GM12874 (cell line): ENCODE results near the gene TBC1D14.

ENCODE experiments used
- TF ChIP-seq, protein P1 (sequence below): IDR thresholded peaks from 2 replicates; pipeline ENCODE4 v1.5.1; 2011; ENCODE audit warnings: low read depth, mild to moderate bottlenecking, control low read depth, low read length, moderate library complexity; ENCODE audit not compliant: insufficient read depth

The TBC1D14 gene

DNA sequence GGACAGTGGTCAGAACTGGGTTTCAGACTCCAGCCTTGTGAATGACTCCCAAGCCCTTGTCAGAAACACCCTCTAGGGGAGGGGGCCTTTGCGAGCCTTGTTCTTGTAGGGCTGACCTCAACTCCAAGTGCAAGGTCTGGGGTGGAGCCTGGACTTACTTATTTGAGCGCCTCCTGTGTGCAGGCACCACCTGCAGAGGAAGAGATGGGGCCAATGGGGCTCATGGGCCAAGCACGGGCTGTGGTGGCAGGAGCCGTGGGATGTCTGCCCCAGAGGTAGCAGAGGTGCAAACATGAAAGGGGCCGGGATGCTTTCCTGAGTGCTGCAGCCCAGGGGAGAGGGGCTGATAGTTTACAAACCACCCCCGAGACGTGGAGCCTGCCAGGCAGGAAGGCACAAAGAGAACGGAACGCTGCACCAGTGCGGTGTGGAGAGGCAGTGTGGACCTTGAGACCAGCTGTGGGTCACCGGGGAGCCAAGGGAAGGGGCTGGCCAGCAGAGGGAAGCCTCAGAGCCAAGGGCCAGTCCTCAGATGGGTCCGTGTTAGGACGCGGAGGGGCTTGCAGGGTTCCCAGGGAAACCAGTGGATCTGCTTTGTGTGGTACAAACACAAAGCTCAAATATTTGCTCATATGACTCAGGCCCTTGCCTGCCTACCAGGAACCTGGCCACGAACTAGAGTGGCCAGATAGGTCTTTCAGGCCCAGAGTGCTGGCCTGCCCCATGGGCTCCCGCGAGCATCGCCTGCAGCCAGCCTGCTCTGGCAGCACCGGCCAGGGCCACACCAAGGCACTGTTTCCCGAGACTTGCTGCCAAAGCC lies 124.8 kb downstream of the TBC1D14 start:
- TF ChIP-seq, protein P1, sequence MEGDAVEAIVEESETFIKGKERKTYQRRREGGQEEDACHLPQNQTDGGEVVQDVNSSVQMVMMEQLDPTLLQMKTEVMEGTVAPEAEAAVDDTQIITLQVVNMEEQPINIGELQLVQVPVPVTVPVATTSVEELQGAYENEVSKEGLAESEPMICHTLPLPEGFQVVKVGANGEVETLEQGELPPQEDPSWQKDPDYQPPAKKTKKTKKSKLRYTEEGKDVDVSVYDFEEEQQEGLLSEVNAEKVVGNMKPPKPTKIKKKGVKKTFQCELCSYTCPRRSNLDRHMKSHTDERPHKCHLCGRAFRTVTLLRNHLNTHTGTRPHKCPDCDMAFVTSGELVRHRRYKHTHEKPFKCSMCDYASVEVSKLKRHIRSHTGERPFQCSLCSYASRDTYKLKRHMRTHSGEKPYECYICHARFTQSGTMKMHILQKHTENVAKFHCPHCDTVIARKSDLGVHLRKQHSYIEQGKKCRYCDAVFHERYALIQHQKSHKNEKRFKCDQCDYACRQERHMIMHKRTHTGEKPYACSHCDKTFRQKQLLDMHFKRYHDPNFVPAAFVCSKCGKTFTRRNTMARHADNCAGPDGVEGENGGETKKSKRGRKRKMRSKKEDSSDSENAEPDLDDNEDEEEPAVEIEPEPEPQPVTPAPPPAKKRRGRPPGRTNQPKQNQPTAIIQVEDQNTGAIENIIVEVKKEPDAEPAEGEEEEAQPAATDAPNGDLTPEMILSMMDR = no peak

DNA sequence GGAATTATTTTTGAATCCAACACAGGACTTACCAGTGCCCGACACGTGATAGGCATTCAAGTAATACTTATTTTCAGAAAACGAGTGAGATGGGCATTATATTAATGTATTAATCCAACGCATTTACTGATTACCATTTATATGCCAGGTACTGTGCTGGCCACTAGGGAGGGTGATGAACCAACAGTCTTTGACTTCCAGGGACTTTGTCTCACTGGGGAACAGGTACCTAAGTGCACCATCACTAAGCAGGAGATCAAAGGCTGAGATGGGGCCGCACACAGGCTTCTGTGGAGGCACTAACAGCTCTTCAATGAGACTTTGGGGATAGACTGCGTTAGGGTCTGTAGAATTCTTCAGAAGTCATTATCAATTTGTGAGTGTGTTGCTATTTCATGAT lies 127.8 kb downstream of the TBC1D14 start:
- TF ChIP-seq, protein P1 = peak; percentile 7; the same call in 1 of the 2 replicates

DNA sequence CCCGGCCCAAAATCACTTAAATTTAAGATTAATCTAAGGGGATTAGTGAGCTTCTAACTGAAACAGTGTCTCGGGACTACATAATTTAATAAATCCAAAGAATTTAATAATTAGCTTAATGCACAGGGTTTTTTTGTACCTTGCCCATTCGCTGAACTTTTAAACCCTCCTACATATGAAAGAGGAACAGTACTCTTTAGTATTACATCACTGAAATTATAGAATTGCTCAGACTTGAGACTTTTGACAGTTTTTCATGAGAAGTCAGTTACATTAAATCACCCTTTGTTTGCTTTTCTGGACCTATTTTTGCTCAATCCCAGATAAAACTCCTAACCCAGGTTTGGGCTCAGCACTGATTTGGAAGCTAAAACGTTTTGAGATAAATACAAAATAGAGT lies 131.1 kb downstream of the TBC1D14 start:
- TF ChIP-seq, protein P1 = no peak

DNA sequence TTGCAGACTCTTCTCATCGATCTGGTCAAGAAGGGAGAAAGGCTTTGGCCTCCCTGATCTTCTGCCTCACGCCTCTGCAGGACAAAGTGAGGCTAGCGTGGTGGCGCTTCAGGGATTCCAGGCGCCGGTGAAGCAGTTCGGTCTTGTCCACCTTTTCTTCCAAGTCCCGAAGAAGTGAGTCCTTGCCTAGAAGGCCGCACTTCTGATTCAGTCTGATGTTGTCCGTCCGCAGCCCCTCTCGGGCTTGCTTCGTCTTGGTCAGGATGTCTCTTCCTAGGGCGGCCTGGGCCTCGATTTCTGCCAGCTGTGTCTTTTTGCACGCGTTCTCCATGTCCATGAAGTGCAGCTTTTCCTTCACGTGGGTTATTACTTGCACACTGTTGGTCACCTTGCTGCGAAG lies 131.6 kb downstream of the TBC1D14 start:
- TF ChIP-seq, protein P1 = no peak

DNA sequence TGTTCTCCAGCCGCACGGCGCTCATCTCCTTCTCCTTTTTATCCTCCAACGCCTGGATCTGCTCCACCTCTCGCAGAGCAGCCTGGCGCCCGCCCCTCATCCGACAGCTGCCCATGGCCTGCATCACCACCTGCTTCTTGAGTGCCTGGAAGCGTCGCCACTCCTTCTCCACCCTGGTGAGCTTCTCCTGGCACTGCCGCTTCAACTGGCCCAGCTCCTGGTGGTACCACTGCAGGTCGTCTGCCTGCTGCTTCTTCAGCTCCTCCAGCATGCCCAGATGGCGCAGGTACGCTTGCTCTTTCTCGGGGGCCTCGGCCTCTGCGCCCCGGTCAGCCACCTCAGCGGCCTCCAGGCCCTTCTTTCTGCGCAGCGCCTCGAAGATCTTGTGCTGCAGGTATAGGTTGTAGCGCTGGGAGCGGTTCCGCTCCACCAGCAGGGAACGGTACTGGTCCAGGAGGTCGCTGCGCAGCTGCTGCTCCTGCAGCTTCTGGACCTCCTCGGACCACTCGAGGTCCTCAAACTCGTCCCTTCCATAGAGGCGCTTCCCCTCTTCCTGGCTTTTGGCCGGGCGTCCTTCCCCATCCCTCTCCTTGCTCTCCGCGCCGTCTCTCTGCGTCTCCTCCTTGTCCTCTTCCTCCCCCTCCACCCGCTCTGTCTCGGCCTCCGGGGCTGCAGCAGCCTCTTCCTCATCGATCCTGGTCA lies 132.3 kb downstream of the TBC1D14 start:
- TF ChIP-seq, protein P1 = no peak

DNA sequence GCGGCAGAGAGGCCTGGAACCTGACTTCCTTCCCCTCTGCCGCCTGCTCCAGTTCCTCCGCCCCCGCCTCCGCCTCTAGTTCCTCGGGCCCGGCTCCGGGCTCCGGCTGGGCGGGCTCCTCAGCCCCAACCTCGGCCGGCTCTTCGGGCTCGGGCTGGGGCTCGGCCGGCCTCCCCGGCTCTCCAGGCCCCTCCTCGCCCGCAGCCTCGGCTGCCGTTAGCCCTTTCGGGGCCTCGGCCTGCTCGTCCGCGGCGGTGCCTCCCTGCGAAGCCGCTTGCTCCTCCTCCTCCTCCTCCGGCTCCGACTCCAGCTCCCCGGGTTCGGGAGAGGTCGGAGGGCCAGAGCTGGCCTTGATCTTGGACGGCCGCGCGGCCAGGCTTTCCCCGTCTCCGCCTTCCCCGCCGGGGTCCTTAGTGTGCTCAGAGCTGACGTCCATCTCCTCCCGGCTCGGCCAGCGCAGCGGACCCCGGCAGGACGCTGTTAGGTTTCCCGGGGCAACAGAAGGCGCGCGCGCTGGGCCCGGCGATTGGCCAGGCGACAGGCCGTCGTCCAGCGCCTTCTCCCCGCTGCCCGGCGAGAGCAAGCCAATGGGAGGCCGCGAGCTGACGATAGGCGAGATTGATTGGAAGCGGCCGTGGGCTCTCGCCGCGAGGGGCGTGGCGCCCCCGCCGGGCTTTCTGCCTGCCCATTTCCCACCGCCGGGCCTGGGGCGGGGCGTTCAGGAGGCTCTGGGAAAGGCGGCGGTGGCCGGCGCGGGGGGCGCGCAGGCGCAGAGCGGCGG lies 133.1 kb downstream of the TBC1D14 start:
- TF ChIP-seq, protein P1 = no peak; the same call in 1 of the 2 replicates
